Measurements from ENCODE around the gene DUSP1. TPM values are rescaled to one million over a fixed set of nuclear protein-coding genes. Genes with fewer than 3 reads are reported as not detected.

DUSP1 gene
- total and polyA plus RNA-seq, 10 of the 15 experiments (the other 5 are each of a cell fraction or from before 2014, with no cell fraction given), result 1.4 to 6.2 (median 3.9) TPM

GRCh38 chr5:172816925-172817562 is 46.0 kb upstream of the DUSP1 start:
- no peaks in the 10 kb centered on the region for H3K36me3 ChIP-seq (ENCODE audit: control insufficient read depth in 2 of 2, insufficient read depth in 2 of 2, low read length in 1 of 2)
- H3K27me3 ChIP-seq (replicated peaks in 1 of 2; ENCODE audit: control insufficient read depth in 2 of 2, insufficient read depth in 2 of 2, low read length in 1 of 2), result no peaks in the 10 kb centered on the region
- FAIRE-seq (no peak), DNase-seq (ENCODE audit: low read depth, low spot score) (no peak), ATAC-seq (no peak)
- SMC1A ChIA-PET (ENCODE audit: uncharacterized antibody, unreplicated experiment), result interaction anchor here (0.7 kb wide), 1 partner anchor 67 kb away, joined by 3 read pairs; no protein-coding TSS in a partner anchor
- no peaks in the 10 kb centered on the region for H3K79me2 ChIP-seq (ENCODE audit: control insufficient read depth, insufficient read depth, low read length)
- intact Hi-C loops (cut with micrococcal nuclease; ENCODE audit: unreplicated experiment), result no loop called here
- RAD21 ChIA-PET (ENCODE audit: unreplicated experiment), result interaction anchor here (1.0 kb wide), 1 partner anchor 10 kb away, joined by 3 read pairs; no protein-coding TSS in a partner anchor
- WGBS (ENCODE audit: insufficient coverage, insufficient replicate concordance, low lambda C conversion rate, missing lambda C conversion rate), result 64% methylated on average over 5 of the region's 5 CpGs
- in situ Hi-C loops (cut with MboI), result no loop called here
- no peak overlapping the region for H2AFZ ChIP-seq (ENCODE audit: control insufficient read depth, low read depth, low read length)
- H4K20me1 ChIP-seq (ENCODE audit: control insufficient read depth, insufficient read depth), result no peaks in the 10 kb centered on the region
- CTCF ChIA-PET, result interaction anchor here (1.3 to 1.6 kb wide), 2 partner anchors 12 to 102 kb away, joined by 3 to 4 read pairs; no protein-coding TSS in a partner anchor
- no peak overlapping the region for H3K9ac ChIP-seq (ENCODE audit: control insufficient read depth, insufficient read depth, low read length)
- no peak overlapping the region for H3K4me2 ChIP-seq (ENCODE audit: control insufficient read depth, insufficient read depth)
- no peak overlapping the region for H3K4me3 ChIP-seq
- BruUV-seq (replicated peaks), result no TSS peak
- POLR2A ChIA-PET, result no interaction called here
- H3K4me1 ChIP-seq (ENCODE audit: control insufficient read depth, insufficient read depth, low read length), result no peaks in the 10 kb centered on the region
- H3K27ac ChIP-seq (ENCODE audit: control insufficient read depth, insufficient read depth), result no peak overlapping the region
- H3K9me3 ChIP-seq (replicated peaks; ENCODE audit: control insufficient read depth, insufficient read depth, low read length), result no peaks in the 10 kb centered on the region
- 0 out of 2 replicates have a peak, but pooled peaks have one; percentile 38 for TF ChIP-seq NFYB (IDR thresholded peaks at IDR 0.05; ENCODE audit: insufficient read depth, low read depth, low read length)
- no peak for TF ChIP-seq KAT2A (conservative IDR thresholded peaks at IDR 0.05; ENCODE audit: control insufficient read depth, low read depth, low read length)

- in situ Hi-C loops (cut with MboI), result no loop called here
- Histone ChIP-seq H3K4me2 (ENCODE audit: control insufficient read depth, insufficient read depth) (no peak overlapping the region), H3K9ac (ENCODE audit: control insufficient read depth, insufficient read depth, low read length) (no peak overlapping the region), H3K9me3 (replicated peaks; ENCODE audit: control insufficient read depth, insufficient read depth, low read length) (no peaks in the 10 kb centered on the region), H3K27ac (ENCODE audit: control insufficient read depth, insufficient read depth) (no peak overlapping the region), H2AFZ (ENCODE audit: control insufficient read depth, low read depth, low read length) (no peak overlapping the region), H3K4me1 (ENCODE audit: control insufficient read depth, insufficient read depth, low read length) (no peaks in the 10 kb centered on the region), H3K4me3 (no peak overlapping the region), H3K36me3 (ENCODE audit: control insufficient read depth in 2 of 2, insufficient read depth in 2 of 2, low read length in 1 of 2) (no peaks in the 10 kb centered on the region), H4K20me1 (ENCODE audit: control insufficient read depth, insufficient read depth) (no peaks in the 10 kb centered on the region), H3K27me3 (replicated peaks in 1 of 2; ENCODE audit: control insufficient read depth in 2 of 2, insufficient read depth in 2 of 2, low read length in 1 of 2) (no peaks in the 10 kb centered on the region), H3K79me2 (ENCODE audit: control insufficient read depth, insufficient read depth, low read length) (no peaks in the 10 kb centered on the region)
- no peak for FAIRE-seq
- no peak for ATAC-seq
- BruUV-seq (replicated peaks), result no TSS peak
- WGBS (ENCODE audit: insufficient coverage, insufficient replicate concordance, low lambda C conversion rate, missing lambda C conversion rate), result 23% methylated on average over 7 of the region's 7 CpGs
- no peak for DNase-seq (ENCODE audit: low read depth, low spot score)
- ChIA-PET CTCF (interaction anchor here (1.3 to 1.6 kb wide), 2 partner anchors 13 to 101 kb away, joined by 3 to 4 read pairs; no protein-coding TSS in a partner anchor), RAD21 (ENCODE audit: unreplicated experiment) (interaction anchor here (0.5 to 1.5 kb wide), 3 partner anchors 8 to 101 kb away, joined by 3 read pairs; no protein-coding TSS in a partner anchor), SMC1A (ENCODE audit: uncharacterized antibody, unreplicated experiment) (interaction anchor here (1.2 to 1.4 kb wide), 2 partner anchors 14 to 25 kb away, joined by 4 to 6 read pairs; no protein-coding TSS in a partner anchor), POLR2A (no interaction called here)
- intact Hi-C loops (cut with micrococcal nuclease; ENCODE audit: unreplicated experiment), result no loop called here
- TF ChIP-seq IKZF1 (conservative IDR thresholded peaks at IDR 0.05), result 0 out of 2 replicates have a peak, but pooled peaks have one; percentile 12
- peak; percentile 23 to 37; a peak in 2 of 4 replicates for TF ChIP-seq IKZF2 (IDR thresholded peaks at IDR 0.05)
- no peak for TF ChIP-seq E4F1 (IDR thresholded peaks at IDR 0.05; ENCODE audit: borderline replicate concordance, partially characterized antibody)
- TF ChIP-seq SPI1 (IDR thresholded peaks at IDR 0.05; ENCODE audit: borderline replicate concordance, insufficient read depth, low read depth, low read length), result peak; percentile 44; the same call in 1 of the 2 replicates
- no peak for TF ChIP-seq MAX (IDR thresholded peaks at IDR 0.05; ENCODE audit: low read depth, low read length)
- 0 out of 2 replicates have a peak, but pooled peaks have one; percentile 18 for TF ChIP-seq RELB (IDR thresholded peaks at IDR 0.05; ENCODE audit: low read depth)
These were observed 44.6 kb upstream of the DUSP1 start for GRCh38 chr5:172815631-172816030.

Measured in GM12878 (cell line).